Measurements from ENCODE around the gene WDR81.
"Not testable (repeated sequence)": the region's sequence is repeated elsewhere in the genome, so short reads cannot be mapped to it uniquely, and the experiment has no call there.

The WDR81 gene

DNA sequence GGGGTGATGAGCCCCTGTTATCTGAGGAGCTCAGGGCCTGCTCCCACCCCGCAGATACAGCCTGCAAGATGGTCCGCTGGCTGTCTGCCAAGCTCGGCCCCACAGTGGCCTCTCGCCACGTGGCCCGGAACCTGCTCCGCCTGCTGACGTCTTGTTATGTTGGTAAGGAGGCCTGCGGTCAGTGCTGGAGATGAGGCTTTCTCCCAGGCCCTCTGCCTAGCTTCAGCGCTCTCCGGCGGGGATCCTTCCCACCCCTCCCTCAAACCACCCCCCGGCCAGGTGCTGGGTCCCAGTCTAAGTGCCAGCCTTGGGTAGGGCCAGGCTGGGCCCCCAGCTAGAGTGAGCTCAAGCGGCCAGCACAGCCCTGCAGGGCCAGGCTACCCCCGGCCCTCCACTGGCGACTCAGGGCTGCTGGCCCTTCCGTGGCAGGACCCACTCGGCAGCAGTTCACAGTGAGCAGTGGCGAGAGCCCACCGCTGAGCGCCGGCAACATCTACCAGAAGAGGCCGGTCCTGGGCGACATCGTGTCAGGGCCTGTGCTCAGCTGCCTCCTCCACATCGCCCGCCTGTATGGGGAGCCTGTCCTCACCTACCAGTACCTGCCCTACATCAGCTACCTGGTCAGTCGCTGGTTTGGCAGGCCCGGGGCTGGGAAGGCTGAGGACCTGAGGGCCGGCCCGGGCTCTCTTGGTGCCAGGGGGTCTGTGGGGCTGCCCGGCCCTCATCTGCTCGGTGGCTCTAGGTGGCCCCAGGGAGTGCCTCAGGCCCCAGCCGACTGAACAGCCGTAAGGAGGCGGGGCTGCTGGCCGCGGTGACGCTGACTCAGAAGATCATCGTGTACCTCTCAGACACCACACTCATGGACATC is 6.1 kb downstream of the WDR81 start:
- no peak for DNase-seq (ENCODE audit: low read depth)

GRCh38 chr17:1731194-1731506 is 6.6 kb downstream of the WDR81 start:
- no peak for DNase-seq (ENCODE audit: low read depth)

DNA sequence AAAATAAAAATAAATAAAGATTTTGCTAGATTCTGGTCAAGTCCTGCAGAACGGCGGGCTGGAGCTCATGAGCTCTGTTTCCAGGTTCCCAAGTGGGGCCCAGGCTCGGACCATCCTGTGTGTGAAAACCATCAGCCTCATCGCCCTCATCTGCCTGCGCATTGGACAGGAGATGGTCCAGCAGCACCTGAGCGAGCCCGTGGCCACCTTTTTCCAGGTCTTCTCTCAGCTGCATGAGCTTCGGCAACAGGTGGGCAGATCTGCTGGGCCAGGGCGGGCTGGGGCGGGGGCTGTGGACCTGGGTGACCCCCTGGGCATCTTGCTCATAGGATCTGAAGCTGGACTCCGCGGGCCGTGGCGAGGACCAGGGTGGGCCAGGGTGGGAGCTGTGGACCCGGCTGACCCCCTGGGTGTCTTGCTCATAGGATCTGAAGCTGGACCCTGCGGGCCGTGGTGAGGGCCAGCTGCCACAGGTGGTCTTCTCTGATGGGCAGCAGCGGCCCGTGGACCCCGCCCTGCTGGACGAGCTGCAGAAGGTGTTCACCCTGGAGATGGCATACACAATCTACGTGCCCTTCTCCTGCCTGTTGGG is 7.8 kb downstream of the WDR81 start:
- DNase-seq (ENCODE audit: low read depth) = no peak

DNA sequence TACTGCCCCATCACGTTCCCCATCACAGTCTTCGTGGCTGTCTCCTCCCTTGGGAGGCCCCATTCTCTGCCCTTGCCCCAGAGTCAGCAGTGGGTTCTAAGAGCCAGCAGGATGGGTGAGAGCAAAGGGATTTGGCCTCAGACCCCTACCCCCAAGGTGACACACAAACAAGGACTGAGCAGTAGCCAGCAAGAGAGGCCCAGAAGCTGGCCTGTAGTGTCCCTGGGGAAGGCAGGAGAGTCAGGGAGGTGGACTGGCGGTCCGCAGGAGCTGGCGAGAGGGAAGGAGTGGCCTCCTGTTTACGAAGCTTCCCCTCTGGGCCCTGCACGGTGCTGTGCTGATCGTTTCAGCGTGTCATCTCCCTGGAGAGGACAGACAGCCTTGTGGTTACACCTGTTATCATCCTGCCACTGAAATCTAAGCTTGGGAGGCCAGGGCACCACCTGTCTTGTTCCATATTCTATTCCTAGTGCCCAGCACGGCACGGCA is 8.4 kb downstream of the WDR81 start:
- no peak for DNase-seq (ENCODE audit: low read depth)

GRCh38 chr17:1733759-1734158 is 9.3 kb downstream of the WDR81 start:
- DNase-seq (ENCODE audit: low read depth) = no peak

- no peak for DNase-seq (ENCODE audit: low read depth)
Observed at GRCh38 chr17:1735418-1735817, 10.9 kb downstream of the WDR81 start.

GRCh38 chr17:1735834-1736347 is 11.4 kb downstream of the WDR81 start:
- DNase-seq (ENCODE audit: low read depth) = no peak

GRCh38 chr17:1736348-1737281 is 12.1 kb downstream of the WDR81 start:
- DNase-seq (ENCODE audit: low read depth) = peak; percentile 48

DNA sequence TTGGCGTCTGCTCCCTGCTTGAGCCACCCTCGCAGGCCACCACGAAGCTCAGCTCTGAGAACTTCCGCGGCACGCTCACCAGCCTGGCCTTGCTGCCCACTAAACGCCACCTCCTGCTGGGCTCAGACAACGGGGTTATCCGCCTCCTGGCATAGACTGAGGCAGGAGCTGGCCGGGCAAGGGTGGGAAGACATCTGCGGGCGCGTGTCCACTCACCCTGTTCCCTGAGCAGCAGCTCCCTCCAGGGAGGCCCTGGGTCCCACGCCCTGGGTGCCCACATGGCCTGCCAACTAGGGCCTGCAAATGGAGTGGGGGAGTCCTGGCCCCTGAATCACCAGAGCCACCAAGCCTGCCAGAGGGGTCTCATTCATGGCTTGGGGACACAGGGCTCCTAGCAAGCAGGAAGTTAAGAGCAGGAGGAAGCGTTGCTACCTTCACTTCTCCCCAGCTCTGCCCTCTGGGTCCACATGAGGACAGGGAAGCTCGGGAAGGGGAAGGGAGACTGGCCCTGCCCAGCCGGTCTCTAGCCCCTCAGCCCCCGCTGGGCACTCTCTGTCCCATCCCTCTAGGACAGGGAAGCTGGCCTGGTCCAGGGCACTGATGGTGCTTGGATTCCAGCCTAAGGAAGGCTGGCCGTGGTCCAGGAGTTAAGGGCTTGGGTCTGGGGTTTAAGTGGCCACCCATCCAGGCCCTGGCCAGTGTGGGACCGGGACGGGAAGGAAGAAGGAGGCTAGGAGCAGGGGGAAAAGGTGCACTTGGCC is 13.2 kb downstream of the WDR81 start:
- DNase-seq (ENCODE audit: low read depth) = no peak

- not testable (repeated sequence) for DNase-seq (ENCODE audit: low read depth)
Observed at GRCh38 chr17:1741899-1742298, 17.4 kb downstream of the WDR81 start.

GRCh38 chr17:1742371-1743087 is 18.0 kb downstream of the WDR81 start, which contains the start of gene SERPINF2:
Gene SERPINF2, plus strand, starts transcription at chr17:1742871. Its CDS starts 2,125 bp downstream, at chr17:1744996.
- no peak for DNase-seq (ENCODE audit: low read depth)

- no peak for DNase-seq (ENCODE audit: low read depth)
Observed at GRCh38 chr17:1743088-1743439, 18.6 kb downstream of the WDR81 start.

GRCh38 chr17:1744551-1745512 is 20.3 kb downstream of the WDR81 start:
- no peak for DNase-seq (ENCODE audit: low read depth)

GRCh38 chr17:1745513-1746020 is 21.1 kb downstream of the WDR81 start:
- DNase-seq (ENCODE audit: low read depth) = no peak

DNA sequence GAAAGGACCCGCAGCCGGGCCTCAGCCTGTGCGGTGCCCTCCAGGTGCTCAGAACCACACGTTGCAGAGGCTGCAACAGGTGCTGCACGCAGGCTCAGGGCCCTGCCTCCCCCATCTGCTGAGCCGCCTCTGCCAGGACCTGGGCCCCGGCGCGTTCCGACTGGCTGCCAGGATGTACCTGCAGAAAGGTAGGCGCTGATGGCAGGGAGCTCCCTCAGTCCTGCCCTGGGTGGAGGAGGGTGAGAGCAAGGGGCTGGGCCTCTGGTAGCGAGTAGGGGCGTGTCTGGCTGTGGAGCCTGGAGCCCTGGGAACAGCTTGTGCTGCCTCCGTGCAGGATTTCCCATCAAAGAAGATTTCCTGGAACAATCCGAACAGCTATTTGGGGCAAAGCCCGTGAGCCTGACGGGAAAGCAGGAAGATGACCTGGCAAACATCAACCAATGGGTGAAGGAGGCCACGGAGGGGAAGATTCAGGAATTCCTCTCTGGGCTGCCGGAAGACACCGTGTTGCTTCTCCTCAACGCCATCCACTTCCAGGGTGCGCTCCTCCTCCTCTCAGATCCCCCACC is 22.6 kb downstream of the WDR81 start:
- no peak for DNase-seq (ENCODE audit: low read depth)

GRCh38 chr17:1750628-1751027 is 26.1 kb downstream of the WDR81 start:
- no peak for DNase-seq (ENCODE audit: low read depth)

DNA sequence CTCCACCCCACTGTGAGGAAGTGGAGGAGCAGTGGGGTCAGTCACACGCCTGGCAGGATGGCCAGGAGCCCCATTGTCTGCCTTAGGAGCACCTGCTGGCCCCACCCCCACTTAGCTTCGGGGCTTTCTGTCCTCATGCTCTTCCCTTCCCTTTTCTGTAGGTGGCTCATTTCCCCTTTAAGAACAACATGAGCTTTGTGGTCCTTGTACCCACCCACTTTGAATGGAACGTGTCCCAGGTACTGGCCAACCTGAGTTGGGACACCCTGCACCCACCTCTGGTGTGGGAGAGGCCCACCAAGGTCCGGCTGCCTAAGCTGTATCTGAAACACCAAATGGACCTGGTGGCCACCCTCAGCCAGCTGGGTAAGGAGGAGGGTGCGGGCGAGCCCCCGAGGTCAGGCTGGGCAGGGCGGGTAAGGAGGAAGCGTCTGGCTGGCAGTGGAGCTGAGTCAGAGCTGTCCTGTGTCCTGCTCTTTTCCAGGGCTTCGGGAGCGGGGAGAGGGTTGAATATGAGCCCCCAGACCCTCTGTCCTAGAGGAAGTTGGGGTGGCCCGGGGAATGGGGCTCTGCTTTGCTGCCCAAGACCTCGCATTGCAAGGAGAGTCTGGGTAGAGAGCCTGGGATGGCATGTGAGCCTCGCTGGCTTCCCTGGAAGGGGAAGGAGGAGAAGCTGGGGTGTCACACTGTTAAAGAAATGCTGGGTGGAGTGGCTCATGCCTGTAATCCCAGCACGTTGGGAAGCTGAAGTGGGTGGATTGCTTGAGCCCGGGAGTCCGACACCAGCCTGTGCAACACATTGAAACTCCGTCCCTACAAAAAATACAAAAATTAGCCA is 28.1 kb downstream of the WDR81 start:
- no peak for DNase-seq (ENCODE audit: low read depth)

DNA sequence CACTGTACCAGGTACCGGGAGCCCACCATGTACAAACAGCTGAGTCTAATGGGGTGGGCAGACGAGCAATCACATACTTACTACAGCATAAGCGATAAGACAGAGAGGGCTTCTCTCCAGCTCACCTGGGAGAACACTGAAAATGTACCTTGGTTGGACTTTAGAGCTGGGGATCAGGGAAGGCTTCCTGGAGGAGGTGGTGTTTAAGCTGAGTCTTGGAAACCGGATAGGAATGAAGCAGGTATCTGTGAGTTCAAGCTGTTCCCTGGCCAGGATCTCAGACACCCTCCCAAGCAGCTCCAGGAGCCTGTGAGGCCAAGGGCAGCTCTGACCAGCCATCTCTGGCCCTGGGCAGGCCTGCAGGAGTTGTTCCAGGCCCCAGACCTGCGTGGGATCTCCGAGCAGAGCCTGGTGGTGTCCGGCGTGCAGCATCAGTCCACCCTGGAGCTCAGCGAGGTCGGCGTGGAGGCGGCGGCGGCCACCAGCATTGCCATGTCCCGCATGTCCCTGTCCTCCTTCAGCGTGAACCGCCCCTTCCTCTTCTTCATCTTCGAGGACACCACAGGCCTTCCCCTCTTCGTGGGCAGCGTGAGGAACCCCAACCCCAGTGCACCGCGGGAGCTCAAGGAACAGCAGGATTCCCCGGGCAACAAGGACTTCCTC is 29.4 kb downstream of the WDR81 start:
- DNase-seq (ENCODE audit: low read depth) = no peak

All from activated T-cell treated with anti-CD3 and anti-CD28 coated beads for 24 hours (primary cell).